ENCODE measurements around the gene CMTR2.

Gene CMTR2

DNA sequence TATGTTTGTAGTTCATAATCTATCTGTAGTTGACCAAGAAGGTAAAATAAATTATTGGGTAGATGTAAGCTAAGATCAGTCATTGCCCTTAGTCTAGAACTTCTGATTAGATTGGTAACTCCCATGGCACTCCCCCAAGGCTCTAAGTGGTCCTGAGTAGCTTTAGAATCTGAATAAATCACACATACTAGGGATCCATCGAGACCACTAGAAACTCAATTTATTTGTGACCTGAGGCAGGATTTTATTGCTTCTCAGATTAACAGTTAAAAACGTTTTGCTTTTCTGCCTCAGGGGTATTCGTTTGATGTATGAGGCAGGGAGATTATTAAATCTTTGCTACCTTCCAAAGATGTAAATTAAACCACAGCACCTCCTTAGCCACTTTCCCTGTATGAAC is 24.9 kb downstream of the CMTR2 start:
- DNase-seq, result no peak

DNA sequence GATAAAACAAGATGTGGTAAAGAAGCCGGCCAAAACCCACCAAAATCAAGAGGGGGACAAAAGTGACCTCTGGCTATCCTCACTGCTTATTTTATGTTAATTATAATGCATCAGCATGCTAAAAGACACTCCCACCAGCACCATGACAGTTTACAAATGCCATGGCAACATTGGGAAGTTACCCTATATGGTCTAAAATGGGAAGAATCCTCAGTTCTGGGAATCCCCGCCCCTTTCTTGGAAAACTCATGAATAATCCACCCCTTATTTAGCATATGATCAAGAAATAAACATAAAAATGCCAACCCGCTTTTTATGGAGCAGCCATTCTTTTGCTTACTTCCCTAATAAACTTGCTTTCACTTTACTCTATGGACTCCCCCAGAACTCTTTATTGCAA is 25.6 kb downstream of the CMTR2 start:
- no peak for DNase-seq

DNA sequence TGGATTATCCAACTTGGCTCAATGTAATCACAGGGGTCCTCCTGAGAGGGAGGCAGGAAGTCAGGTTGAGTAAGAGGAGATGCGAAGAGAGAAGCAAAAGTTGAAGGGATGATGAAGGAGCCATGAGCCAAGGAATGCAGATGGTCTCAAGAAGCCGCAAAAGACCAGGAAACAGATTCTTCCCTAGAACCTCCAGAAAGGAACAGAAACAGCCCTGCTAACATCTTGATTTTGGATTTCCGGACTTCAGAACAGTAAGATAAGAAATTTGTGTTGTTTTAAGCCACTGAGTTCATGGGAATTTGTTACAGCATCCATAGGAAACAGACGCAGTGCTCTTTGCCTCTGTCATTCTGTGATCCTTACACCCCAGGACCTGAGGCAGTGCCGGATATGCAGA is 26.8 kb downstream of the CMTR2 start:
- DNase-seq, result no peak

DNA sequence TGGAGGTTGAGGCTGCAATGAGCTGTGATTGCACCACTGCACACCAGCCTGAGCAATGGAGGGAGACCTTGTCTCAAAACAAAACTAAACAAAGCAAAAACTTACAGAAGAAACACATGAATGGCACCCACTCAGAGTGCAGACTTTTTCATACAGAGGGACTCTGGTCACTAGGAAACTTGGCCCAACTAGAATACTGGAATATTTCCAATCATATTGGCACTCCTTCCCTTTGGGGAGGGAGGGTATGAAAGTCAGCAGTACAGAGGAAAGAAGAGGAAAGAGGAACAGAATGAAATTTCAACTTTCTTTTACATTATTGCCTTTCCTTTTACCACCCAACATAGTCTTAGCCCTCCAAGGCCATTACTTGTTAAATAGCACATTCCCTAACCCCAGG is 28.2 kb downstream of the CMTR2 start:
- no peak for DNase-seq

DNA sequence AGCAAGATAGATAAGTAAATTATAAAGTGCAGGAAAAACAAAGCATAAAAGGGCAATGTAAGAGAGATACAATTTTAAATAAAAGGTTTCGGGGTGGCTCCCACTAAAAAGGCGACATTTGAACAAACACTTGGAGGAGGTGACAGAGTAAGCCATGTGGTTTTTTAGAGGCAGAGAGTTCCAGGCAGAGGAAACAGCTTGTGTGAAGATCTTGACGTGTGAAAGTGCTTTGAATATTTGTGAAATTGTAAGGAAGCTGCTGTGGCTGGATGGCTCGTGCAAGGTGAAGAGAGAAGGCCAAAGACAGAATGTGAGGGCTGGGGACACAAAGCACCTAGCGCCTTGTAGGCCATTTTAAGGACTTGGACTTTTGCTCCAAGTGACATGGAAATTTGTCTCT is 30.1 kb downstream of the CMTR2 start:
- DNase-seq, result no peak

DNA sequence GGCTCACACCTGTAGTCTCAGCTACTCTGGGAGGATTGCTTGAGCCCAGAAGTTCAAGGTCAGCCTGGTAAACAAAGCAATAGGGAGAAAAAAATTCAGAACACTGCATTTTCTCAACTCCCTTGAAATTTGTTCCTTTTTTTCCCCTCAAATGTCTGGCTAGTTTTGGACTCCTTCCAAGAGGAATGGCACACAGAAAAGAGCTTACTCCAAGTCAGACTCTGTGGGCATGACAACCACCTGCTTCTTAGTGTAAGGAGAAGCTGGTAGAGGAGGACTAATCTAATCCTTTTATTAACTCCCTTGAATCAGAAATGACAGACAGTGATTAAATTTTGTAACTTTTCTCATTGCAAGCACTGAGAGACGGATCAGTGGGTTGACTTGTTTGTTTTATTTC is 30.8 kb downstream of the CMTR2 start:
- DNase-seq, result no peak

DNA sequence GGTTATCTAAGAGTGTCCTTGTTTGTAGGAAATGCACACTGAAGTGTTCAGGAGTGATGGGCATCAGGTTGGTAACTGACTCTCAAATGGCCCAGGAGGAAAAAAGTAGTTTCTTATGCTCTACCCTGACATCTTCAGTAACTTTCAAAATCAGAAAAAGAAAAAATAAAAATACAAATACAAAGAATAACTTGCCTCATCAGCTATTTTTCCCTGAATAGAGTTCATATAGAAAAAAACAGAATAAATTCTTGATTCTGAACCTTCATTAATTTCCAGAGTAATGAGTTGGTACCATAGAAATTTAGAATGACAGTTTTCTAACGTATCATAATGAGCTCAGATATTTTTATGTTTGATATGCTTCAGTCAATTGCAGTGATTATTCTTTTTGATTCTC is 31.4 kb downstream of the CMTR2 start:
- no peak for DNase-seq

DNA sequence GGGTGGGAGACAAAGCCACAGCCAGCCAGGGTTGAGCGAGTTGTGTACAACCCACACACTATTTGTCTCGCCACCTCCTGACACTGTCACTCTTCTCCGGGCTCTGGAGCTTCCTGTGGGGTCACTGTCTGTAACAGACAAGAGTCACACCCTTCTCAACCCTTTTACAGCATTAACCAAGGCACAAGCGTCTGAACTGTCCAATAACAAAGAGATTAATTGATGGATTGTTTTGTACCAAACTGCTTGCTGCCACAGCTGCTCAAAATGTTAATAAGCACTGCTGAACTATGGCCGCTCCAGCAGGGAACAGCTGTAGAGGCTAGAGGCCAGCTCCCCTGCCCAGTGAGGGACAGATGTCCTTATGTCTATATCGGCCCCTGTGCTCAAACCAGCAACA is 33.5 kb downstream of the CMTR2 start:
- no peak for DNase-seq

DNA sequence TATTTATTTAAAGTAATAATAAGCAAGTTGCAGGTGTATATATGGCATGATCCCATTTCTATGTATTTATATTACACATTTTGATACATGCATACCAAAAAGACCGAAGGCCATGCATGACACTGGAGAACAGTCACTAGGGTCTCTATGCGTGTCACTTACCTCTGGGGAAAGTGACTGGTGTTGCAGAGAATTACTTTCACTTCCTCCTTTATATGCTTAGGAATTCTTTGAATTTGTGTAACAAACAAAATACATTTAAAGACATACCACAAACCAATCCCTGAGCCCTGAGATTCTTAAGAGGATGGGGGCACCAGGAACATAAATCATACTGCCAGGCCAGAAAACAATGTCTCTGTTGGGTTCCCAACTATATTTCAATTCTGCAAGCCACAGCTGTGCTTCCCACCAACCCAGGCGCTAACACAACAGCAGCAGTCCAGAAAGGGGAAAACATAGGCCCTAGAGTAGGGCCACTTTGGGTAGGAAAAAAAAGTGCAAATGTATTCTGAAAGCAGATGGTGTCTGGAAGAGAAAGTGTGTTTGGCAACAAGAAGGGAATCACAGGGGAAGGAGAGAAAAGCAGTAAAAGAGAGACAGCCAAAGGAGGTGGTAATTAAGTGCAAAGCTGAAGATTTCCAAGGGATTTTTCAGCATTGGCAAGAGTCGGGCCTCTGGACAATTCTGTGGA is 34.2 kb downstream of the CMTR2 start:
- no peak for DNase-seq

DNA sequence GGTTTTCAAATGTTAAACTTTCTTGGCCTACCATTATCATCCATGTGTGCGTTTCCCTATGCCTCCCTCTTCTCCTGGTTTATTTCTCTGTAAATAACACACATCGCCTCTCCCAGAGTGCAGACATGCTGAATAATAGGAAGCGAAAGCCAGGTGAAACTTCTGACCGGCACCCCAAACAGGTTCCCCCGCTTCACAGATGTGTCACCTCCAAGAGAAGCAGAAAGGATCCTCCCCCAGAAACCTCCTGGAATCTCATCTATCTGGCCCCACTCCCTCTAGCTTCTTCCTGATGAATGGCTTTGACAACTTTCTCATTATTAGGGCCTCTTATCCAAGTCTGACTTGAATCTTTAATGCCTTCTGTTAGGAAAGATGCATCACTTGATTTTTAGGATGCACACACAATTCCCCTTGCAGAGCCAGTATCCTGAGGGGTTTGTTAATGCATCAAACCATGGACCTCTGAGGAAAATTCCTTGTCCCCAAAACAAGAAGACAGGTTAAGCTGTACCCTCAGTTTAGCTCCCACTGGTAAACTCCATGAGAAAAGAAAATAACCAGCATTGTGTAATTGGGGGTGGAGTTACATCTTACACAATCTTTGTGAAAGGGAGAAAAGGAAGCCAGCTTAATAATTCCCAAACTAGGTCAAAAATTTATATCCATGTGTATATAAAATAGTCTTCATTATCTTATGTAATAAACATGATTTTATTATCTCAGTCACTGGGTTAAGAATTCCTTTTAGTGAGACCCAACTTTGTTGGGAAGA is 38.6 kb downstream of the CMTR2 start:
- no peak for DNase-seq

DNA sequence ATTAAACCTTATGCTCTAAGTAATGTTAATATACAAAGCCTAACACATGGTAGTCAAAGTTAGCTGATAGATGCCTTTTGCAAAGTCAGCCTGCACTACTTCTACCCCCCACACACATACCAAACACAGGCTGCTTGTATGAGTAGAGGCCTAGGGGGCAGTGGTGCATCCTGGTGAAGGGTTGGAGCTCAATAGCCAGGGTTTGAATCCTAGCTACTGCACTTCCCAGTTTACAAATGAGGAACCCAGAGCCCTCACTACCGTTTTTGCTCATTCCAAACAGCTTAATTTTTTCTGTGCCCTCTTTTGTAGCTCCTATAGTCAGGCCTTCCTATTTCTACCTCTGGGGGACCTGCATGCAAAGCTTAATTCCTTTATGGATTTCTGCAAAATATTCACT is 39.8 kb downstream of the CMTR2 start:
- DNase-seq, result no peak

DNA sequence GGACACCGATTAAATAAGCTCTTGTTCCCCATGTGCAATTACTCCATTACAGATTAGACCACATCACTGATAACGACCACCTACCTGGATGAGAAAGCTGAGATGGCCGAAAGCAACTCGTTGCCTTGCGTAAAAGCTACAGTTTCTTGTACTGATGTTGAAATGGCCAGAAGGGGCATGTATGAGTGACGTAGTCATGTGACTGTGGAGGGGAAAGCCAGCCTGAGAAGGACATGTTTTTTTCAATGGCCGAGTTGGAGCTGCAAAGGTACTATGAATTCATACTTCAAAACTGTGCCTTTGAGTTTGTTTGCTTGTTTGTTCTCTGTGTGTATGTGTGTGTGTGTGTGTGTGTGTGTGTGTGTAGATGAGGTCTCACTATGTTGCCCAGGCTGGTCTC is 41.7 kb downstream of the CMTR2 start:
- DNase-seq, result no peak

DNA sequence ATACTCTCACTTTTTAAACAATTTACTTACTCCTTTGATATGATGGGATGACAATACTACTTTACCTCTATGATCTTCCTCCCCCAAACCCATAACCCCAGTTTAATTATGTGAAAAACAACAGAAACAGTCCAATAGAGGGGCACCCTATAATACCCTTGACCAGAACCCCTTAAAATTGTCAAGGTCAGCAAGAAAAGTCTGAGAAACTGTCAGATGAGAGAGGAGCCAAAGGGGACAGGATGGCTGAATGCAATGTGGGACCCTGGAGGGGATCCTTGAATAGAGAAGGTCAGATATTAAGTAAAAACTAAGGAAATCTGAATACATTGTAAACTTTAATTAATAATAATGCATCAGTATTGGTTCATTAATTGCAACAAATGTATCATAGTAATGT is 42.9 kb downstream of the CMTR2 start:
- no peak for DNase-seq

DNA sequence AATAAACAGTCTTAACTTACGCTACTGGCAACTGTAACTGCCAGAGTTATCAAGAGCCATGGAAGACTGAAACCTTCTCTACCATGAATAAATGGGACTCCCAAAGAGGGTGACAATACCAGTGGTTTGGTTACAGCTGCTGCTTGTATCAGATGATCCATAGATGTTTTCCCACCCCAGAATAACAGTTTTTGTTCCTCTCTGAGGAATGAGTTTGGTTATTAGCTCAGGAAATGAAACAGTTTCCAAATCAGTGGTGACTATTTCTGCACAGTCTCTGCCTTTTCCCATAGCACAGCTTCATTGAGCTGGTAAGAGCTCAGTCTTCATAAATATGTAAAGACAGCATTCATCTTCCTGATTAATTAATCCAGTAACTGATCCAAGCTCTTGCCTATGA is 44.7 kb downstream of the CMTR2 start:
- DNase-seq, result no peak

DNA sequence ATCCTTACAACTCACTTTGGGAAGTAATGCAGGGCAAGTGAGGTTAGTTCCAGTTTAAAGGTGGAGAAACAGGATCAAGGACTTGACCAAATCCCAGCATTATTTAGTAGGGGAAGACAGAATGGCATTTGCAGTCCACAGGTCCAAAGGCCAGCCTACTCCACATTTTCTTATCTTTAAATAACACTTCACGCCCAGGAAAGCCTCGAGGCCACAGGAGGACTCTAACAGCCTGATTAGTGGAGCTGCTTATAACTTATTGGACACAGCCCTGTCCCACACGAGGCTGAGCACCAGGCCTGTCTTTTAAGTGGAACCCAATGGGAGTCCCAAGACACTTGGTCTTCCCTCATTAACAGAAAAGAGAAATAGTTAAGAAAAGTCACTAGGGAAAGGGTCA is 46.6 kb downstream of the CMTR2 start:
- DNase-seq, result no peak

DNA sequence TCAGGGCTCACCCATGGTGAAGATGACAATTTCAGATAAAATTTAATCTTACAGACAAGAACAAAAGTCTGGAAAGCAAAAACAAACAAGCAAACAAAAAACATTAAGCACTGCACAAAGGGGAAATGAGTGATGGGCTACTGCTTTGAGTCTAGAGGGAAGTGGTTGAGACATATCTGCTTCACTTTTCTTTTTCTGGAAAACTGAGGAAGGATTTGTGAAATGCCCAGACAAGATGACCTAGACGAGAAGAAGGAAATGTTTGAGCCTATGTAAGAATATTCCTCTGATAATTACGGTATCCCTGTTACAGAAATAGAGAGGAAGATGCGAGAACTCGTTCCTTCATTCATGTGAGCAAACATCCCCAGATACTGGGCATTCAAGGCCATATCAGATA is 47.2 kb downstream of the CMTR2 start:
- DNase-seq, result no peak
